ENCODE data around the gene TRIM32.

Gene TRIM32

GRCh38 chr9:116673375-116673774, 13.7 kb upstream of the TRIM32 start:
- TF ChIP-seq CTCF (IDR thresholded peaks at IDR 0.05; ENCODE audit: low read depth, low read length) = no peak
- no peak overlapping the region for H3K4me3 ChIP-seq (replicated peaks in 1 of 2; ENCODE audit: low read depth in 2 of 2, low read length in 2 of 2)
- peak in 1 of 2 donors; percentile 17 for DNase-seq (ENCODE audit: low read depth in 2 of 2)

GRCh38 chr9:116674210-116674980, 12.7 kb upstream of the TRIM32 start:
- DNase-seq (ENCODE audit: low read depth in 2 of 2) = peak in 1 of 2 donors; percentile 49
- no peak for TF ChIP-seq CTCF (IDR thresholded peaks at IDR 0.05; ENCODE audit: low read depth, low read length)
- H3K4me3 ChIP-seq (replicated peaks in 1 of 2; ENCODE audit: low read depth in 2 of 2, low read length in 2 of 2) = no peak overlapping the region

- TF ChIP-seq CTCF (IDR thresholded peaks at IDR 0.05; ENCODE audit: low read depth, low read length) = no peak
- no peak for DNase-seq (ENCODE audit: low read depth in 2 of 2)
- H3K4me3 ChIP-seq (replicated peaks in 1 of 2; ENCODE audit: low read depth in 2 of 2, low read length in 2 of 2) = no peak overlapping the region
These were observed 3.6 kb upstream of the TRIM32 start for GRCh38 chr9:116683535-116683934.

- no peak for TF ChIP-seq CTCF (IDR thresholded peaks at IDR 0.05; ENCODE audit: low read depth, low read length)
- no peak for DNase-seq (ENCODE audit: low read depth in 2 of 2)
- H3K4me3 ChIP-seq (replicated peaks in 1 of 2; ENCODE audit: low read depth in 2 of 2, low read length in 2 of 2) = no peak overlapping the region
These were observed 1.9 kb upstream of the TRIM32 start for GRCh38 chr9:116685166-116685565.

GRCh38 chr9:116686135-116686534, 970 bp upstream of the TRIM32 start:
- H3K4me3 ChIP-seq (replicated peaks in 1 of 2; ENCODE audit: low read depth in 2 of 2, low read length in 2 of 2) = peak overlapping the region in 1 of 2 donors; percentile 85
- no peak for DNase-seq (ENCODE audit: low read depth in 2 of 2)
- no peak for TF ChIP-seq CTCF (IDR thresholded peaks at IDR 0.05; ENCODE audit: low read depth, low read length)

GRCh38 chr9:116686693-116687073, 422 bp upstream of the TRIM32 start:
- H3K4me3 ChIP-seq (replicated peaks in 1 of 2; ENCODE audit: low read depth in 2 of 2, low read length in 2 of 2) = peak overlapping the region; percentile 83 to 85
- DNase-seq (ENCODE audit: low read depth in 2 of 2) = no peak
- no peak for TF ChIP-seq CTCF (IDR thresholded peaks at IDR 0.05; ENCODE audit: low read depth, low read length)

GRCh38 chr9:116687754-116688135, 640 bp downstream of the TRIM32 start:
- H3K4me3 ChIP-seq (replicated peaks in 1 of 2; ENCODE audit: low read depth in 2 of 2, low read length in 2 of 2) = peak overlapping the region; percentile 83 to 85
- TF ChIP-seq CTCF (IDR thresholded peaks at IDR 0.05; ENCODE audit: low read depth, low read length) = no peak
- DNase-seq (ENCODE audit: low read depth in 2 of 2) = peak in 1 of 2 donors; percentile 11
